SK-N-SH treated with all-trans-retinoic acid at 6 μM for 48 hours (cell line): ENCODE measurements around the gene COL4A1.

Source experiments
- ARNTL ChIP-seq: fragments of 450-650 bp; formaldehyde crosslinking; IDR thresholded peaks from 2 replicates; pipeline ENCODE4 v1.5.0; 2020; ENCODE audit warnings: low read depth, mild to moderate bottlenecking, moderate library complexity, borderline replicate concordance
- PPARA ChIP-seq: fragments of 250-450 bp; sonication (Bioruptor Pico); IDR thresholded peaks from 2 replicates; pipeline ENCODE4 v1.5.0; 2020; ENCODE audit warnings: mild to moderate bottlenecking, borderline replicate concordance
- TOX ChIP-seq: fragments of 250-450 bp; sonication (Bioruptor Pico); IDR thresholded peaks from 2 replicates; pipeline ENCODE4 v1.8.0; 2021; ENCODE audit warnings: mild to moderate bottlenecking, moderate library complexity, borderline replicate concordance
- ZNF70 ChIP-seq: fragments of 450-650 bp; formaldehyde crosslinking; IDR thresholded peaks from 2 replicates; pipeline ENCODE4 v1.5.0; 2020; ENCODE audit warnings: mild to moderate bottlenecking, moderate library complexity

GRCh38 chr13:110347535-110348308 is 40.8 kb upstream of the COL4A1 start:
- TF ChIP-seq ARNTL (CRISPR knock-in tag) (no peak), PPARA (no peak), TOX (no peak), ZNF70 (no peak)
